H1 (cell line): ENCODE measurements around the gene PNLIP. TPM values are rescaled to one million over a fixed set of nuclear protein-coding genes. Genes with fewer than 3 reads are reported as not detected.

Experiments used
- CHD1 ChIP-seq: IDR thresholded peaks from 2 replicates; pipeline ENCODE4 v1.6.1; 2012; ENCODE audit warnings: low read depth, low read length, improper control_type of control experiment
- HDAC6 ChIP-seq: IDR thresholded peaks from one replicate; pipeline ENCODE4 v1.7.1; 2012; ENCODE audit warnings: low read depth, mild to moderate bottlenecking, inconsistent platforms, low read length, moderate library complexity
- JUN ChIP-seq: IDR thresholded peaks from 2 replicates; pipeline ENCODE4 v1.6.1; 2011; ENCODE audit warnings: low read depth, mild to moderate bottlenecking, improper control_type of control experiment, low read length
- JUND ChIP-seq: IDR thresholded peaks from 2 replicates; pipeline ENCODE4 v1.6.1; 2011; ENCODE audit warnings: mild to moderate bottlenecking, improper control_type of control experiment, low read length
- KDM5A ChIP-seq: fragments of 200-600 bp; IDR thresholded peaks from 2 replicates; pipeline ENCODE4 v1.7.1; 2012; ENCODE audit warnings: mild to moderate bottlenecking, low read length, inconsistent platforms, mixed read lengths
- RAD21 ChIP-seq, 2 experiments: IDR thresholded peaks in 1 of 2; conservative IDR thresholded peaks in 1 of 2; 2 replicates each; pipeline ENCODE4 v1.6.1; 2011; ENCODE audit warnings: low read depth in 2 of 2, low read length in 2 of 2, improper control_type of control experiment in 1 of 2, inconsistent platforms in 1 of 2, mild to moderate bottlenecking in 1 of 2, moderate library complexity in 1 of 2
- RFX5 ChIP-seq: IDR thresholded peaks from 2 replicates; pipeline ENCODE4 v1.6.1; 2011; ENCODE audit warnings: low read depth, low read length, improper control_type of control experiment, borderline replicate concordance
- RNF2 ChIP-seq: fragments of 200-900, 300-1000 bp; sonication (generic); IDR thresholded peaks from 2 replicates; pipeline ENCODE4 v1.7.1; 2016; ENCODE audit warnings: borderline replicate concordance, low read depth, mild to moderate bottlenecking, antibody characterized with exemption, low read length; ENCODE audit not compliant: poor library complexity, severe bottlenecking; ENCODE audit errors: missing control alignments
- SIX5 ChIP-seq: IDR thresholded peaks from 2 replicates; pipeline ENCODE4 v1.6.1; 2011; ENCODE audit warnings: mild to moderate bottlenecking, low read depth, low read length
- polyA plus RNA-seq, 7 experiments: library from polyadenylated mRNA; depleted of rRNA in 3 of 7; stranded (reverse) in 5 of 7; unstranded in 2 of 7; fragments of >200 nt in 5 of 7; fragments of 200-250 nt in 2 of 7; gene quantifications; 1 replicate in 5 of 7; 2 replicates in 1 of 7; 4 replicates in 1 of 7; pipeline versions ENCODE4 v1.2.1 to v1.2.3, GENCODE V29; 2011 to 2013; ENCODE audit warnings: missing spikeins in 2 of 7, mixed read lengths in 2 of 7
- total RNA-seq: library from RNA; stranded (reverse); fragmentation: NEBNext Ultra II Directional; extraction: Animal tissue kit (Norgen Biotek cat#: 25700); gene quantifications from 2 replicates; pipeline ENCODE4 v1.2.1, GENCODE V29; 2021

PNLIP gene
- total and polyA plus RNA-seq, 2 of the 8 experiments (the other 6 are each of a cell fraction or from before 2014, with no cell fraction given): not detected

- no peak for TF ChIP-seq JUND
- TF ChIP-seq SIX5: no peak
- TF ChIP-seq RFX5: no peak
- no peak for TF ChIP-seq RNF2
- no peak for TF ChIP-seq RAD21 (IDR thresholded peaks at IDR 0.05 in 1 of 2, conservative IDR thresholded peaks at IDR 0.05 in 1 of 2; ENCODE audit: low read depth in 2 of 2, low read length in 2 of 2)
- no peak for TF ChIP-seq JUN
- TF ChIP-seq KDM5A: no peak
- TF ChIP-seq HDAC6: no peak
- no peak for TF ChIP-seq CHD1
Measured at GRCh38 chr10:116567335-116567734, 21.6 kb downstream of the PNLIP start (continued).
